Posterior cingulate gyrus (tissue), 11 donors: ENCODE results near the gene LIN28B.
A peak's percentile ranks its signal among the peaks of the same experiment; 100 is the strongest.
"Not testable (repeated sequence)": the region's sequence is repeated elsewhere in the genome, so short reads cannot be mapped to it uniquely, and the experiment has no call there.

ENCODE experiments used
- DNase-seq, 10 donors: peaks; one replicate each; pipeline versions ENCODE4 v3.0.0 to v3.0.0-alpha.2; 2020 to 2021; ENCODE audit warnings: mixed read lengths in 3 of 10
- intact Hi-C: fragments of 100-400 bp; cut with DNase I; formaldehyde crosslinking; loops from one replicate; pipeline ENCODE4 v1.15.1; 2023

Gene LIN28B

GRCh38 chr6:104956731-104957294 lies at the start of gene LIN28B:
Gene LIN28B (plus strand): TSS chr6:104957107. CDS start chr6:104957251, 144 bp downstream.
- intact Hi-C loops = no loop called here
- no peak for DNase-seq

GRCh38 chr6:104908031-104908887 lies 48.6 kb upstream of the LIN28B start:
- intact Hi-C loops = no loop called here
- no peak for DNase-seq

- no peak for DNase-seq
- intact Hi-C loops = no loop called here
Observed at GRCh38 chr6:104908888-104909525, 47.9 kb upstream of the LIN28B start.

- DNase-seq = no peak
- intact Hi-C loops = no loop called here
Observed at GRCh38 chr6:104921896-104922295, 35.0 kb upstream of the LIN28B start.

GRCh38 chr6:104928141-104928540 lies 28.8 kb upstream of the LIN28B start:
- intact Hi-C loops = no loop called here
- DNase-seq = no peak

GRCh38 chr6:104929353-104929752 lies 27.6 kb upstream of the LIN28B start:
- intact Hi-C loops = no loop called here
- DNase-seq = no peak

- intact Hi-C loops = no loop called here
- DNase-seq = no peak
Observed at GRCh38 chr6:104930939-104931338, 26.0 kb upstream of the LIN28B start.

- intact Hi-C loops = no loop called here
- DNase-seq = peak in 1 of 10 donors; percentile 77
Observed at GRCh38 chr6:104936766-104937535, 20.0 kb upstream of the LIN28B start.

- intact Hi-C loops = loop anchor here (5.0 kb wide), 1 partner anchor 137 kb away; no protein-coding TSS in a partner anchor
- peak in 8 of 10 donors; percentile 34 to 91 (median 52) for DNase-seq
Observed at GRCh38 chr6:104940238-104940892, 16.5 kb upstream of the LIN28B start.

- intact Hi-C loops = loop anchor here (5.0 kb wide), 1 partner anchor 136 kb away; no protein-coding TSS in a partner anchor
- peak in 9 of 10 donors; percentile 37 to 92 (median 51) for DNase-seq
Observed at GRCh38 chr6:104940893-104941728, 15.8 kb upstream of the LIN28B start.

GRCh38 chr6:104941729-104942091 lies 15.2 kb upstream of the LIN28B start:
- no peak for DNase-seq
- intact Hi-C loops = loop anchor here (5.0 kb wide), 1 partner anchor 136 kb away; no protein-coding TSS in a partner anchor

- no peak for DNase-seq
- intact Hi-C loops = loop anchor here (5.0 kb wide), 1 partner anchor 134 kb away; no protein-coding TSS in a partner anchor
Observed at GRCh38 chr6:104943781-104944180, 13.1 kb upstream of the LIN28B start.

GRCh38 chr6:104949206-104949605 lies 7.7 kb upstream of the LIN28B start:
- no peak for DNase-seq
- intact Hi-C loops = no loop called here

GRCh38 chr6:104951677-104952076 lies 5.2 kb upstream of the LIN28B start:
- intact Hi-C loops = no loop called here
- no peak for DNase-seq

- peak in 3 of 10 donors; percentile 55 to 84 (median 70) for DNase-seq
- intact Hi-C loops = no loop called here
Observed at GRCh38 chr6:104952911-104953399, 4.0 kb upstream of the LIN28B start.

GRCh38 chr6:104953400-104954189 lies 3.3 kb upstream of the LIN28B start:
- peak in 1 of 10 donors; percentile 54 for DNase-seq
- intact Hi-C loops = not testable (repeated sequence)

GRCh38 chr6:104954190-104954797 lies 2.6 kb upstream of the LIN28B start:
- intact Hi-C loops = no loop called here

GRCh38 chr6:104955491-104955890 lies 1.4 kb upstream of the LIN28B start:
- intact Hi-C loops = no loop called here
- no peak for DNase-seq

More at GRCh38 chr6:104954190-104954797, 2.6 kb upstream of the LIN28B start:
- DNase-seq = no peak
